Measurements from ENCODE around the gene CHPT1. TPM values are rescaled to one million over a fixed set of nuclear protein-coding genes. Genes with fewer than 3 reads are reported as not detected.

The CHPT1 gene
- total and polyA plus RNA-seq, 9 of the 15 experiments (the other 6 are each of a cell fraction or from before 2014, with no cell fraction given) = 15.3 to 210 (median 91.9) TPM

- no TSS peak for BruUV-seq (replicated peaks)
- intact Hi-C loops (cut with micrococcal nuclease) (no loop called here), in situ Hi-C loops (cut with MboI) (no loop called here)
- ChIA-PET CTCF (ENCODE audit: low intra/inter-chr PET ratio) (no interaction called here), POLR2A (interaction anchor here (0.5 to 1.0 kb wide), 3 partner anchors 13 to 16 kb away, joined by 3 to 4 read pairs (median 4); no protein-coding TSS in a partner anchor)
- no peaks in the 10 kb centered on the region for H3K36me3 ChIP-seq (ENCODE audit: control insufficient read depth, insufficient read depth, low read length)
- H3K27me3 ChIP-seq (ENCODE audit: control insufficient read depth in 2 of 2, insufficient read depth in 2 of 2, low read length in 2 of 2) = peaks cover 2 to 7% of the 10 kb centered on the region in 2 experiments; a peak in 2 of 5 replicates
- FAIRE-seq = no peak
- no peak overlapping the region for H3K4me3 ChIP-seq
- no peak for ATAC-seq
- no peaks in the 10 kb centered on the region for H3K9me1 ChIP-seq (ENCODE audit: control insufficient read depth, insufficient read depth, low read length)
- H3K27ac ChIP-seq (ENCODE audit: extremely low read depth, low read depth, low read length) = no peak overlapping the region
- DNase-seq (ENCODE audit: extremely low read depth in 1 of 4, low spot score in 3 of 4) = no peak
- no peaks in the 10 kb centered on the region for H3K9me3 ChIP-seq (replicated peaks; ENCODE audit: control insufficient read depth, insufficient read depth, low read depth, low read length)
- H3K4me1 ChIP-seq (replicated peaks in 1 of 2; ENCODE audit: control insufficient read depth in 2 of 2, insufficient read depth in 2 of 2, low read length in 2 of 2) = no peaks in the 10 kb centered on the region; a peak in 3 of 5 replicates
- no peak overlapping the region for H3K9ac ChIP-seq (ENCODE audit: insufficient read depth in 1 of 2, low read depth in 2 of 2, low read length in 2 of 2)
- WGBS (ENCODE audit: insufficient coverage, low coverage, missing lambda C conversion rate) = 19% methylated on average over 5 of the region's 5 CpGs
- H4K20me1 ChIP-seq (replicated peaks; ENCODE audit: control insufficient read depth, insufficient read depth, low read length) = no peaks in the 10 kb centered on the region
- H2AFZ ChIP-seq (ENCODE audit: low read depth, low read length) = no peak overlapping the region
- no peak for TF ChIP-seq TRIM28 (IDR thresholded peaks at IDR 0.05)
- TF ChIP-seq EWSR1 (IDR thresholded peaks at IDR 0.05; ENCODE audit: borderline replicate concordance, low read depth, partially characterized antibody) = no peak
- no peak for TF ChIP-seq SMARCA4 (IDR thresholded peaks at IDR 0.05)
- TF ChIP-seq RERE (CRISPR knock-in tag; IDR thresholded peaks at IDR 0.05; ENCODE audit: borderline replicate concordance) = no peak
- TF ChIP-seq JUND (IDR thresholded peaks at IDR 0.05; ENCODE audit: borderline replicate concordance, low read depth, low read length) = no peak
- no peak for TF ChIP-seq JUND (tag; IDR thresholded peaks at IDR 0.05; ENCODE audit: borderline replicate concordance, low read depth, low read length)
- TF ChIP-seq ETS2 (tag; IDR thresholded peaks at IDR 0.05; ENCODE audit: borderline replicate concordance, poor library complexity, severe bottlenecking) = no peak
- no peak for TF ChIP-seq ARID3A (IDR thresholded peaks at IDR 0.05; ENCODE audit: borderline replicate concordance, low read depth, low read length)
- no peak for TF ChIP-seq U2AF2 (optimal IDR thresholded peaks at IDR 0.05; ENCODE audit: low read depth, low read length)
- TF ChIP-seq ZEB2 (IDR thresholded peaks at IDR 0.05) = no peak
- no peak for TF ChIP-seq ELF2 (CRISPR knock-in tag; IDR thresholded peaks at IDR 0.05)
- TF ChIP-seq KLF16 (IDR thresholded peaks at IDR 0.05) = no peak
- no peak overlapping the region for H3K4me2 ChIP-seq (ENCODE audit: insufficient read depth, low read length)
- H3K79me2 ChIP-seq (ENCODE audit: control insufficient read depth, insufficient read depth, low read length) = no peaks in the 10 kb centered on the region
Observed at GRCh38 chr12:101667591-101667990, 29.8 kb upstream of the CHPT1 start.

Data from K562 (cell line).